HEK293T (cell line): ENCODE data around the gene GMCL2.

ENCODE experiments used
- ARNT ChIP-seq: fragments of 450-650 bp; IDR thresholded peaks from 2 replicates; pipeline ENCODE4 v1.6.1; 2017; ENCODE audit warnings: mild to moderate bottlenecking
- BHLHE40 ChIP-seq: fragments of 450-650 bp; IDR thresholded peaks from 2 replicates; pipeline ENCODE4 v1.6.1; 2016; ENCODE audit warnings: mild to moderate bottlenecking, moderate library complexity, borderline replicate concordance
- ELF4 ChIP-seq: fragments of 450-650 bp; IDR thresholded peaks from 2 replicates; pipeline ENCODE4 v1.6.1; 2017; ENCODE audit warnings: antibody characterized with exemption
- FOXA1 ChIP-seq: fragments of 450-650 bp; IDR thresholded peaks from 2 replicates; pipeline ENCODE4 v1.6.1; 2016; ENCODE audit warnings: mild to moderate bottlenecking
- FOXK2 ChIP-seq: fragments of 450-650 bp; IDR thresholded peaks from 2 replicates; pipeline ENCODE4 v1.6.1; 2016; ENCODE audit warnings: mild to moderate bottlenecking
- FOXM1 ChIP-seq: fragments of 450-650 bp; IDR thresholded peaks from 2 replicates; pipeline ENCODE4 v1.6.1; 2017; ENCODE audit warnings: mild to moderate bottlenecking, borderline replicate concordance
- HDGF ChIP-seq: fragments of 450-650 bp; IDR thresholded peaks from 2 replicates; pipeline ENCODE4 v1.6.1; 2017; ENCODE audit warnings: antibody characterized with exemption, borderline replicate concordance
- NFRKB ChIP-seq: fragments of 450-650 bp; IDR thresholded peaks from 2 replicates; pipeline ENCODE4 v1.6.1; 2016; ENCODE audit warnings: mild to moderate bottlenecking, moderate library complexity
- SP1 ChIP-seq: fragments of 450-650 bp; IDR thresholded peaks from 2 replicates; pipeline ENCODE4 v1.6.1; 2017
- SUZ12 ChIP-seq: fragments of 450-650 bp; IDR thresholded peaks from 2 replicates; pipeline ENCODE4 v1.6.1; 2016; ENCODE audit warnings: mild to moderate bottlenecking
- TARDBP ChIP-seq: fragments of 450-650 bp; IDR thresholded peaks from 2 replicates; pipeline ENCODE4 v1.6.1; 2016
- ZNF384 ChIP-seq: fragments of 450-650 bp; IDR thresholded peaks from 2 replicates; pipeline ENCODE4 v1.6.1; 2016

DNA sequence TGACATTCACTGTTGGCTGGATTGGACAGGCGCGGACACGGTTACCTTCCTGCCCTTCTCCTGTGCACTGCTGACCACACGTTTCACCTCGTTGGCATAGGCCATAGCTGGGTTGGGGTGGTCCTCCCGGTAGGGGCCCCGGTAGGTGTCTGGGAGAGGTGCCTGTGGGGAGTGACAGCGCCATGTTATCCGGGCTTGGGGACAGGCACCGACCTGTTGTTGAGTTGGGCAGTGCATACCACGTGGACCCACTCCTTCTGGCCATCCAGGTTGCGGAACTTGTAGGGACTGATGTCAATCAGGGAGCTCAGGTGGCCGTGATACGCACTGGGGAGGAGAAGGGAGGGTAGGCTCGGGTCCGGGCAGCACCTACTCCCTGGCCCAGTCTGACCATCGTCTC, 37.2 kb upstream of the GMCL2 start:
- TF ChIP-seq FOXA1 (no peak), ARNT (no peak), SP1 (no peak), FOXK2 (no peak), ELF4 (no peak), ZNF384 (no peak), FOXM1 (no peak), SUZ12 (no peak), HDGF (no peak), TARDBP (no peak), NFRKB (no peak), BHLHE40 (no peak)
